ENCODE measurements around the gene ALG1L2. TPM values are rescaled to one million over a fixed set of nuclear protein-coding genes. Genes with fewer than 3 reads are reported as not detected.
A peak's percentile ranks its signal among the peaks of the same experiment; 100 is the strongest.
"Not testable (repeated sequence)": the region's sequence is repeated elsewhere in the genome, so short reads cannot be mapped to it uniquely, and the experiment has no call there.

Gene ALG1L2
- total and polyA plus RNA-seq, 2 of the 8 experiments (the other 6 are each of a cell fraction or from before 2014, with no cell fraction given) = 0.15 to 1.7 TPM

GRCh38 chr3:130111865-130112747 is 30.5 kb downstream of the ALG1L2 start:
- H3K23me2 ChIP-seq (ENCODE audit: low read depth, low read length); H3K27me3 ChIP-seq (replicated peaks in 1 of 4; ENCODE audit: control insufficient read depth in 3 of 4, extremely low read depth in 1 of 4, insufficient read depth in 3 of 4, low read length in 3 of 4); H3K23ac ChIP-seq (ENCODE audit: insufficient read length); H3K14ac ChIP-seq (ENCODE audit: insufficient read length); H4K8ac ChIP-seq (ENCODE audit: extremely low read depth, insufficient read depth, low read length); H2BK120ac ChIP-seq (replicated peaks; ENCODE audit: low read depth, low read length); H3K18ac ChIP-seq (ENCODE audit: extremely low read depth, low read length); H4K91ac ChIP-seq (replicated peaks; ENCODE audit: insufficient read length, low read length); H4K20me1 ChIP-seq (replicated peaks in 1 of 2; ENCODE audit: control insufficient read depth in 1 of 2, insufficient read depth in 2 of 2, low read length in 2 of 2); H3K36me3 ChIP-seq (ENCODE audit: control insufficient read depth in 2 of 4, insufficient read depth in 4 of 4, low read length in 3 of 4); H3K79me1 ChIP-seq (ENCODE audit: low read depth, low read length); H3K27ac ChIP-seq (ENCODE audit: low read depth, low read length); H3K56ac ChIP-seq (replicated peaks; ENCODE audit: insufficient read length, low read depth, low read length); H2BK20ac ChIP-seq (ENCODE audit: low read length); H2AK5ac ChIP-seq (ENCODE audit: low read depth, low read length); H3K4me1 ChIP-seq (replicated peaks in 1 of 4; ENCODE audit: control insufficient read depth in 3 of 4, insufficient read depth in 4 of 4, low read length in 3 of 4); FAIRE-seq; H2BK15ac ChIP-seq (ENCODE audit: low read length); POLR2A ChIA-PET (ENCODE audit: partially characterized antibody); H3K9me3 ChIP-seq (ENCODE audit: insufficient read depth in 2 of 2, low read depth in 1 of 2, low read length in 1 of 2); H2BK12ac ChIP-seq (ENCODE audit: low read depth, low read length); H3K79me2 ChIP-seq (ENCODE audit: control insufficient read depth in 1 of 2, insufficient read depth in 2 of 2, low read length in 2 of 2); H3K4ac ChIP-seq (replicated peaks; ENCODE audit: insufficient read length, low read depth, low read length): not testable (repeated sequence)
- peak; percentile 88 to 96 for DNase-seq (ENCODE audit: low read depth in 1 of 2, low spot score in 2 of 2)
- Histone ChIP-seq H3K9ac (replicated peaks in 1 of 4; ENCODE audit: extremely low read depth in 1 of 4, low read depth in 3 of 4, low read length in 3 of 4) (peak overlapping the region; percentile 37 to 86 (median 39); a peak in 5 of 7 replicates), H2AFZ (ENCODE audit: low read length) (peak overlapping the region; percentile 91), H4K5ac (ENCODE audit: insufficient read length, low read depth, low read length) (peak overlapping the region; percentile 12), H2BK5ac (ENCODE audit: low read depth, low read length) (0 out of 2 replicates have a peak overlapping the region, but pooled peaks have one; percentile 35), H3K4me2 (ENCODE audit: insufficient read depth in 1 of 2, low read depth in 2 of 2, low read length in 2 of 2) (peak overlapping the region; percentile 73 to 82), H3K4me3 (ENCODE audit: extremely low read depth in 1 of 4, insufficient read depth in 2 of 4, low read depth in 3 of 4, low read length in 4 of 4) (peak overlapping the region; percentile 65 to 96 (median 82))
- CTCF ChIA-PET (ENCODE audit: partially characterized antibody) = interaction anchor here (1.7 kb wide), 1 partner anchor 120 kb away, joined by 5 read pairs; no protein-coding TSS in a partner anchor
- 0 out of 2 replicates have a peak, but pooled peaks have one; percentile 30 for TF ChIP-seq PHF8 (conservative IDR thresholded peaks at IDR 0.05; ENCODE audit: low read depth, low read length)
- TF ChIP-seq TAF1 (IDR thresholded peaks at IDR 0.05; ENCODE audit: low read depth, low read length) = peak; percentile 58; the same call in 1 of the 2 replicates
- TF ChIP-seq MAX (IDR thresholded peaks at IDR 0.05) = peak; percentile 30; the same call in 1 of the 2 replicates
- 0 out of 3 replicates have a peak, but pooled peaks of 1 of the 2 experiments have one; percentile 21 for TF ChIP-seq POLR2A (IDR thresholded peaks at IDR 0.05; ENCODE audit: control extremely low read depth in 1 of 2, low read depth in 2 of 2, low read length in 2 of 2)
- WGBS, 2 experiments (ENCODE audit: extremely low coverage in 1 of 2, insufficient coverage in 1 of 2, insufficient read length in 1 of 2, insufficient replicate concordance in 2 of 2, low coverage in 1 of 2, low lambda C conversion rate in 2 of 2, missing lambda C conversion rate in 1 of 2) = 4% methylated on average over 23 of the region's 63 CpGs; no CpG with 5 or more reads in 1 of the 2 experiments
